Vagina (tissue), 2 donors: Measurements from ENCODE around the gene TTLL11. TPM values are rescaled to one million over a fixed set of nuclear protein-coding genes. Genes with fewer than 3 reads are reported as not detected.

ENCODE experiments used
- DNase-seq, 2 donors: peaks; one replicate each; pipeline ENCODE4 v3.0.0-alpha.2; 2017; ENCODE audit errors: extremely low spot score in 2 of 2
- H3K27ac ChIP-seq: fragments of 200-600 bp; sonication (generic); one replicate; pipeline ENCODE4 v1.5.1; 2019
- H3K27me3 ChIP-seq: fragments of 200-600 bp; sonication (generic); one replicate; pipeline ENCODE4 v1.5.1; 2019
- H3K36me3 ChIP-seq, 2 donors: fragments of 200-600 bp; sonication (generic); one replicate each; pipeline ENCODE4 v1.5.1; 2017 to 2019
- H3K4me1 ChIP-seq: fragments of 200-600 bp; sonication (generic); one replicate; pipeline ENCODE4 v1.5.1; 2019
- H3K4me3 ChIP-seq, 2 donors: fragments of 200-600 bp; sonication (generic); 1 replicate in 1 of 2; 2 replicates in 1 of 2; pipeline ENCODE4 v1.5.1; 2016 to 2019
- H3K9me3 ChIP-seq: fragments of 200-600 bp; sonication (generic); one replicate; pipeline ENCODE4 v1.5.1; 2019
- CTCF ChIP-seq, 3 experiments: fragments of 450-650 bp in 2 of 3; fragments of 200-600 bp in 1 of 3; sonication (generic) in 1 of 3; IDR thresholded peaks; one replicate each; pipeline ENCODE4 v1.5.1; 2017 to 2019; ENCODE audit warnings: antibody characterized with exemption in 3 of 3, mild to moderate bottlenecking in 2 of 3, moderate library complexity in 2 of 3
- POLR2A ChIP-seq, 2 donors: fragments of 450-650 bp; IDR thresholded peaks; one replicate each; pipeline ENCODE4 v1.6.1; 2017; ENCODE audit warnings: antibody characterized with exemption in 2 of 2, mild to moderate bottlenecking in 2 of 2, moderate library complexity in 2 of 2
- POLR2AphosphoS5 ChIP-seq, 2 donors: sonication (generic); formaldehyde crosslinking; IDR thresholded peaks; one replicate each; pipeline ENCODE4 v1.9.0; 2017; ENCODE audit warnings: antibody characterized with exemption in 2 of 2, mild to moderate bottlenecking in 2 of 2, low read depth in 1 of 2; ENCODE audit not compliant: insufficient read depth in 1 of 2
- intact Hi-C: fragments of 100-400 bp; cut with DNase I; formaldehyde crosslinking; loops from one replicate; pipeline ENCODE4 v1.15.1; 2023
- total RNA-seq: library from RNA; depleted of rRNA; stranded (reverse); fragments of >200 nt; gene quantifications from one replicate; pipeline ENCODE4 v1.2.3, GENCODE V29; 2016

TTLL11 gene
- total RNA-seq, 1 donor from 2014 or later: 11.0 TPM

DNA sequence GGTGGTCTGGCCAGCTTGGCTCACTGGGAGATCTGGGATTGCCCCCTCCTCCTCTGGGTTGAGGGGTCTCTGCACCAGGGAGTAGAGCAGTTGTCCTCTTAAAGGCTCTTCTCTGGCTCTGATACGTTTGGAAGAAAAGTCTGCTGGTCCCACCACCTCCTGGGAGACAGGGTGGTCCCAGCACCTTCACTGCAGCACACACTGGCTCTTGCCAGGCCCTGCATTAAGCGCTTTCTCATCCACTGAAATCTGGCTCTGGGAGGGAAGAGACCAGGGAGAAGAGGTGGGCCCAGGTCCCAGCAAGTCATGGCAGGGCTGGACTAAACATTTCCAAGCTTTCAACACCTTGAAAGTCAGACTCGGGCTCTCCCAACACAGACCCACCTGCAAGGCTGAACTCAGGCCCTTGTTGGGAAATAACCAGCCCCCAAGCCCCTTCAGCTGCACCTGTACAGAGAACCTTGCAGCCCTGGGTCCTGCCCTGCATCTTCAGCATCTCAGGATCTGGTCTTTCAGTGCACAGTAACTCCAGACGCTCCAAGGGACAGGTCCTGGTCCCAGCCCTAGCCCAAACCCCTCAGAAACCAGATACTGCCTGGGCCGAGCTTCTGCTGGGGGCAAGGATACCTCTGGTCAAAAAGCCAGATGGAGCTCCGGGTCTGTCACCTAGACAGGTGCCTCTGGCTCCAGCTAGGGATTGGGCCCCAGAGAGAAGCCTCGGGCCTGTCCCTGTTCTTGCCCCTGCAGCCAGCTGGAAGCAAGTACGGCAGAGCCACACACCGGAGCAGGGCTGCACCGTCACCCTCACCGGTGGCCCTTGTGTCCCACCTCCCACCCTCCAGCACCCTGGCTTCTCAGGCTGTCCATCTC, 307.2 kb downstream of the TTLL11 start:
- peak in 1 of 2 donors; percentile 82 for DNase-seq
- intact Hi-C loops: no loop called here
- H3K36me3 ChIP-seq: peaks cover 6 to 23% of the 10 kb centered on the region in 2 donors
- H3K4me1 ChIP-seq: no peaks in the 10 kb centered on the region
- H3K27ac ChIP-seq: no peak overlapping the region
- TF ChIP-seq CTCF (IDR thresholded peaks at IDR 0.05): no peak
- TF ChIP-seq POLR2AphosphoS5 (IDR thresholded peaks at IDR 0.05; ENCODE audit: insufficient read depth in 1 of 2, low read depth in 1 of 2): no peak
- TF ChIP-seq POLR2A (IDR thresholded peaks at IDR 0.05): no peak
- H3K27me3 ChIP-seq: no peaks in the 10 kb centered on the region
- no peak overlapping the region for H3K4me3 ChIP-seq
- no peaks in the 10 kb centered on the region for H3K9me3 ChIP-seq

- no peaks in the 10 kb centered on the region for H3K9me3 ChIP-seq
- no peaks in the 10 kb centered on the region for H3K27me3 ChIP-seq
- no peak overlapping the region for H3K4me3 ChIP-seq
- H3K4me1 ChIP-seq: no peaks in the 10 kb centered on the region
- DNase-seq: peak in 1 of 2 donors; percentile 82
- TF ChIP-seq POLR2AphosphoS5 (IDR thresholded peaks at IDR 0.05; ENCODE audit: insufficient read depth in 1 of 2, low read depth in 1 of 2): no peak
- TF ChIP-seq POLR2A (IDR thresholded peaks at IDR 0.05): no peak
- H3K27ac ChIP-seq: no peak overlapping the region
- intact Hi-C loops: no loop called here
- H3K36me3 ChIP-seq: peaks cover 6 to 32% of the 10 kb centered on the region in 2 donors
Observed at GRCh38 chr9:121784731-121785411, 308.2 kb downstream of the TTLL11 start.

DNA sequence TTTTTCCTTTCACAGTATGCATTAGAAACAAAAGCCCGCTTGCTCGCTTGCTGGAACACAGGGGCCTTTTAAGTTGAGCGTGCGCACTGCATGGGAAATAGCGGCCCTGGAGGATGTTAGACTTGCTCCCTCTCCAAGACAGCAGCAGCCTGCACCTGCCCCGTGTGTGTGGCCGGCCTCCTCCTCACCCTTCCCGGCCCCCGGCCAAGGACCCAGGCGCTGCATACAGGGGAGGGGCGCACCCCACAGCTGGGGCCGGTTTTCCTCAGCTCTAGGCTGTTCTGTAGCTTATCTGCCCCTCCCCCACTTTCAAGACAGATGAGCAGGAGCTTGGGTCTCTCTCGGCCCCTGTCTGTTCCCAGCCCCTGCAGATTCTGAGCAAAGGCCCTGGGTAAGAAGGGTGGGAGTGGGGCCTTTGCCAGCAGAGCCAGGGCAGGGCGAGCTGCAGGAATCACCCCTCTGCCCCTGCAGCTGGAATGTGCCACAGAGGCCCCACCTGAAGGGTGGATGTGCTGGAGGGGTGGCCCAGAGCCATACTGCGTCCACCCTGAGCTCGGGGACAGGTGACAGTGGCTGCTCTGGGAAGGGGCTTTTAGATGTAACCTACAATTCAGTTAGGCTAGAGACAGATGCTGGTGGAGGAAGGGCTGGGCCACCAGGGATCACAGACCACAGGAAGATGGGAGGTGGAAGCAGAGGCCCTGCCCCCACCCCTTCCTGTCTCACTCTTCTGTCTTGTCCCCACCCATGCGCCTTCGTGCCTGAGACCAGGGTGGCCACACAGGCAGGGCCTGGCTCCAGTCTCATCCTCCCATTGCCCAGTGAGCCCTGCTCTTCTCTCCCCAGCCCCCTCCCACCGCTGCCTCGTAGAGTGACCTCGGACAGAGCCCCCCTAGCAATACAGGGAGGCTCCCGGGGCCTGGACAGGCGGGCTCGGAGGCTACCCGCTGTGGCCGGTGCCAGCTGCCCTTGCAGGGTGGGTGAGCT, 309.3 kb downstream of the TTLL11 start:
- Histone ChIP-seq H3K9me3 (no peaks in the 10 kb centered on the region), H3K4me3 (no peak overlapping the region), H3K27ac (no peak overlapping the region), H3K4me1 (no peaks in the 10 kb centered on the region), H3K36me3 (peaks cover 6 to 36% of the 10 kb centered on the region in 2 donors), H3K27me3 (no peaks in the 10 kb centered on the region)
- TF ChIP-seq POLR2AphosphoS5 (IDR thresholded peaks at IDR 0.05; ENCODE audit: insufficient read depth in 1 of 2, low read depth in 1 of 2) (no peak), POLR2A (IDR thresholded peaks at IDR 0.05) (no peak), CTCF (IDR thresholded peaks at IDR 0.05) (no peak)
- intact Hi-C loops: no loop called here
- peak in 1 of 2 donors; percentile 80 for DNase-seq

GRCh38 chr9:121783111-121783510, 310.0 kb downstream of the TTLL11 start:
- Histone ChIP-seq H3K4me3 (no peak overlapping the region), H3K36me3 (peaks cover 6 to 37% of the 10 kb centered on the region in 2 donors), H3K27me3 (no peaks in the 10 kb centered on the region), H3K27ac (no peak overlapping the region), H3K9me3 (no peaks in the 10 kb centered on the region), H3K4me1 (no peaks in the 10 kb centered on the region)
- intact Hi-C loops: no loop called here
- TF ChIP-seq POLR2AphosphoS5 (IDR thresholded peaks at IDR 0.05; ENCODE audit: insufficient read depth in 1 of 2, low read depth in 1 of 2) (no peak), POLR2A (IDR thresholded peaks at IDR 0.05) (no peak), CTCF (IDR thresholded peaks at IDR 0.05) (no peak)
- DNase-seq: peak in 1 of 2 donors; percentile 84
